ENCODE results near the gene SPPL2A. TPM values are rescaled to one million over a fixed set of nuclear protein-coding genes. Genes with fewer than 3 reads are reported as not detected.
A peak's percentile ranks its signal among the peaks of the same experiment; 100 is the strongest.

SPPL2A gene
- total and polyA plus RNA-seq, 2 of the 13 experiments (the other 11 are each of a cell fraction or from before 2014, with no cell fraction given) = 80.5 to 105 TPM

GRCh38 chr15:50676799-50677483 lies 88.6 kb downstream of the SPPL2A start:
- whole genome bisulfite sequencing (ENCODE audit: low lambda C conversion rate) = 78% methylated on average over 6 of the region's 6 CpGs
- peaks cover 27% of the 10 kb centered on the region for H3K4me1 ChIP-seq (ENCODE audit: insufficient read depth, low read length)
- in situ Hi-C loops (cut with HindIII; ENCODE audit: extremely low pct_ligation_motif_present, low pct_unique_long_range_greater_than_20kb) (loop anchor here (5.0 kb wide), 1 partner anchor 200 kb away; no protein-coding TSS in a partner anchor), intact Hi-C loops (cut with micrococcal nuclease; ENCODE audit: unreplicated experiment) (no loop called here)
- no TSS peak for BruUV-seq (replicated peaks)
- H3K4me3 ChIP-seq (replicated peaks in 1 of 3; ENCODE audit: insufficient read depth in 1 of 3, low read depth in 2 of 3, low read length in 3 of 3) = no peak overlapping the region
- TF ChIP-seq RAD21 (CRISPR knock-in tag; IDR thresholded peaks at IDR 0.05) (no peak), KLF15 (CRISPR knock-in tag; IDR thresholded peaks at IDR 0.05; ENCODE audit: borderline replicate concordance) (no peak), MTERF4 (CRISPR knock-in tag; IDR thresholded peaks at IDR 0.05) (no peak), SMARCE1 (IDR thresholded peaks at IDR 0.05; ENCODE audit: borderline replicate concordance) (no peak)
- TF ChIP-seq, protein P1, sequence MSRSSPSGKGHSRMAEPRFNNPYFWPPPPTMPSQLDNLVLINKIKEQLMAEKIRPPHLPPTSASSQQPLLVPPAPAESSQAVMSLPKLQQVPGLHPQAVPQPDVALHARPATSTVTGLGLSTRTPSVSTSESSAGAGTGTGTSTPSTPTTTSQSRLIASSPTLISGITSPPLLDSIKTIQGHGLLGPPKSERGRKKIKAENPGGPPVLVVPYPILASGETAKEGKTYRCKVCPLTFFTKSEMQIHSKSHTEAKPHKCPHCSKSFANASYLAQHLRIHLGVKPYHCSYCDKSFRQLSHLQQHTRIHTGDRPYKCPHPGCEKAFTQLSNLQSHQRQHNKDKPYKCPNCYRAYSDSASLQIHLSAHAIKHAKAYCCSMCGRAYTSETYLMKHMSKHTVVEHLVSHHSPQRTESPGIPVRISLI (CRISPR knock-in tag; IDR thresholded peaks at IDR 0.05; ENCODE audit: borderline replicate concordance) = no peak
- TF ChIP-seq, protein P2, sequence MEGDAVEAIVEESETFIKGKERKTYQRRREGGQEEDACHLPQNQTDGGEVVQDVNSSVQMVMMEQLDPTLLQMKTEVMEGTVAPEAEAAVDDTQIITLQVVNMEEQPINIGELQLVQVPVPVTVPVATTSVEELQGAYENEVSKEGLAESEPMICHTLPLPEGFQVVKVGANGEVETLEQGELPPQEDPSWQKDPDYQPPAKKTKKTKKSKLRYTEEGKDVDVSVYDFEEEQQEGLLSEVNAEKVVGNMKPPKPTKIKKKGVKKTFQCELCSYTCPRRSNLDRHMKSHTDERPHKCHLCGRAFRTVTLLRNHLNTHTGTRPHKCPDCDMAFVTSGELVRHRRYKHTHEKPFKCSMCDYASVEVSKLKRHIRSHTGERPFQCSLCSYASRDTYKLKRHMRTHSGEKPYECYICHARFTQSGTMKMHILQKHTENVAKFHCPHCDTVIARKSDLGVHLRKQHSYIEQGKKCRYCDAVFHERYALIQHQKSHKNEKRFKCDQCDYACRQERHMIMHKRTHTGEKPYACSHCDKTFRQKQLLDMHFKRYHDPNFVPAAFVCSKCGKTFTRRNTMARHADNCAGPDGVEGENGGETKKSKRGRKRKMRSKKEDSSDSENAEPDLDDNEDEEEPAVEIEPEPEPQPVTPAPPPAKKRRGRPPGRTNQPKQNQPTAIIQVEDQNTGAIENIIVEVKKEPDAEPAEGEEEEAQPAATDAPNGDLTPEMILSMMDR (CRISPR knock-in tag; IDR thresholded peaks at IDR 0.05) = no peak
- ATAC-seq (peak; percentile 49), FAIRE-seq (no peak), DNase-seq (ENCODE audit: low spot score) (no peak)
- H3K27ac ChIP-seq (ENCODE audit: extremely low read length, insufficient read depth, low read length) = no peak overlapping the region
- H3K27me3 ChIP-seq (ENCODE audit: control insufficient read depth in 1 of 2, insufficient read depth in 2 of 2, low read length in 2 of 2) = no peaks in the 10 kb centered on the region; a peak in 1 of 5 replicates
- no peak overlapping the region for H2AFZ ChIP-seq (ENCODE audit: low read length)
- H3K9ac ChIP-seq (ENCODE audit: insufficient read depth, low read depth, low read length) = no peak overlapping the region
- H3K79me2 ChIP-seq (ENCODE audit: insufficient read depth, low read length) = peaks cover 62% of the 10 kb centered on the region
- peaks cover 11% of the 10 kb centered on the region; the same call in 1 of the 2 replicates for H4K20me1 ChIP-seq (ENCODE audit: insufficient read depth, low read length)
- H3K4me2 ChIP-seq (ENCODE audit: low read depth, low read length) = no peak overlapping the region
- POLR2A ChIA-PET = no interaction called here
- H3K9me3 ChIP-seq (ENCODE audit: low read length) = no peaks in the 10 kb centered on the region
- CTCF ChIA-PET (ENCODE audit: low intra/inter-chr PET ratio, low total read pairs) = interaction anchor here (1.9 to 3.9 kb wide), 2 partner anchors 200 to 209 kb away, joined by 15 to 25 read pairs; no protein-coding TSS in a partner anchor
- H3K36me3 ChIP-seq (replicated peaks in 1 of 2; ENCODE audit: control insufficient read depth in 1 of 2, insufficient read depth in 2 of 2, low read length in 2 of 2) = peaks cover 0 to 6% of the 10 kb centered on the region in 2 experiments; a peak in 3 of 5 replicates

Measured in HepG2 (cell line).